K562 (cell line): ENCODE data around the gene KLF5. TPM values are rescaled to one million over a fixed set of nuclear protein-coding genes. Genes with fewer than 3 reads are reported as not detected.

Experiments used
- AFF4 ChIP-seq: sonication (generic); formaldehyde crosslinking; IDR thresholded peaks from 2 replicates; pipeline ENCODE4 v1.8.0; 2023; ENCODE audit warnings: mild to moderate bottlenecking, missing genetic modification reagents
- BHLHE40 ChIP-seq: IDR thresholded peaks from 2 replicates; pipeline ENCODE4 v1.6.1; 2011; ENCODE audit warnings: low read length, improper control_type of control experiment
- CTCF ChIP-seq, 3 experiments: IDR thresholded peaks in 2 of 3; conservative IDR thresholded peaks in 1 of 3; 2 replicates each; pipeline ENCODE4 v1.5.1; 2011 to 2012; ENCODE audit warnings: low read length in 3 of 3, mild to moderate bottlenecking in 3 of 3, control low read depth in 2 of 3, improper control_type of control experiment in 1 of 3, inconsistent platforms in 1 of 3, low read depth in 1 of 3, mixed read lengths in 1 of 3, moderate library complexity in 1 of 3; ENCODE audit not compliant: insufficient read depth in 2 of 3
- MTA1 ChIP-seq: fragments of 450-650 bp; IDR thresholded peaks from 2 replicates; pipeline ENCODE4 v1.6.1; 2017; ENCODE audit warnings: borderline replicate concordance
- PHF8 ChIP-seq: fragments of 200-600 bp; sonication (generic); IDR thresholded peaks from 2 replicates; pipeline ENCODE4 v1.6.1; 2012; ENCODE audit warnings: mixed run types, mild to moderate bottlenecking, inconsistent platforms, low read length, moderate library complexity, borderline replicate concordance
- RCOR1 ChIP-seq, 2 experiments: IDR thresholded peaks; 2 replicates each; pipeline ENCODE4 v1.6.1; 2012; ENCODE audit warnings: low read depth in 2 of 2, low read length in 2 of 2, borderline replicate concordance in 1 of 2, improper control_type of control experiment in 1 of 2
- SRSF9 ChIP-seq: fragments of 200-400 bp; formaldehyde crosslinking; IDR thresholded peaks from 2 replicates; pipeline ENCODE4 v1.6.1; 2017; ENCODE audit warnings: low read depth, low read length, borderline replicate concordance
- TARDBP ChIP-seq: fragments of 450-650 bp; IDR thresholded peaks from 2 replicates; pipeline ENCODE4 v1.6.1; 2016
- ZC3H4 ChIP-seq: sonication (generic); formaldehyde crosslinking; IDR thresholded peaks from 2 replicates; pipeline ENCODE4 v1.9.0; 2021; ENCODE audit warnings: missing genetic modification reagents, borderline replicate concordance
- ZNF445 ChIP-seq: fragments of 250-450 bp; sonication (Bioruptor Pico); IDR thresholded peaks from 2 replicates; pipeline ENCODE4 v1.4.0; 2020; ENCODE audit warnings: low read depth, mild to moderate bottlenecking, moderate library complexity
- ZNF512 ChIP-seq: IDR thresholded peaks from 2 replicates; pipeline ENCODE4 v1.6.1; 2016; ENCODE audit warnings: missing genetic modification characterization, missing compliant biosample characterization
- ZNF740 ChIP-seq, 3 experiments: fragments of 200-800 bp in 1 of 3; sonication (Bioruptor generic) in 1 of 3; sonication (generic) in 1 of 3; formaldehyde crosslinking in 1 of 3; IDR thresholded peaks; 2 replicates each; pipeline versions ENCODE4 v1.6.1 to v1.8.0; 2016 to 2022; ENCODE audit warnings: mild to moderate bottlenecking in 2 of 3, missing compliant biosample characterization in 2 of 3, missing genetic modification characterization in 2 of 3, missing genetic modification reagents in 1 of 3
- polyA plus RNA-seq, 8 experiments: library from polyadenylated mRNA; depleted of rRNA in 4 of 8; stranded (reverse) in 5 of 8; unstranded in 3 of 8; fragments of >200 nt; fragmentation: Nextera tagmentation in 2 of 8; fragmentation: Illumina TruSeq in 1 of 8; extraction: Ambion mirVana in 2 of 8; extraction: Trizol in 1 of 8; gene quantifications; 2 replicates each; pipeline versions ENCODE4 v1.2.1 to v1.2.3, GENCODE V29; 2011 to 2014; ENCODE audit warnings: inconsistent platforms in 1 of 8, missing spikeins in 1 of 8
- total RNA-seq, 7 experiments: library from RNA; depleted of rRNA in 6 of 7; stranded (reverse); fragments of >200 nt in 6 of 7; fragmentation: Illumina TruSeq in 2 of 7; extraction: Trizol in 2 of 7; gene quantifications; 2 replicates each; pipeline versions ENCODE4 v1.2.1 to v1.2.3, GENCODE V29; 2011 to 2021; ENCODE audit warnings: low replicate concordance in 1 of 7

KLF5 gene
- total and polyA plus RNA-seq, 9 of the 15 experiments (the other 6 are each of a cell fraction or from before 2014, with no cell fraction given): 0.17 to 1.0 (median 0.36) TPM

GRCh38 chr13:73059460-73060250, 850 bp downstream of the KLF5 start (continued):
- TF ChIP-seq AFF4 (no peak), RCOR1 (IDR thresholded peaks at IDR 0.05; ENCODE audit: borderline replicate concordance in 1 of 2, low read depth in 2 of 2, low read length in 2 of 2) (no peak), SRSF9 (no peak), PHF8 (peak; percentile 7; the same call in 1 of the 2 replicates), ZNF445 (no peak), TARDBP (no peak), ZC3H4 (CRISPR knock-in tag) (no peak), CTCF (IDR thresholded peaks at IDR 0.05 in 2 of 3, conservative IDR thresholded peaks at IDR 0.05 in 1 of 3; ENCODE audit: insufficient read depth in 2 of 3, low read depth in 1 of 3, low read length in 3 of 3) (peak in 2 of 3 experiments; percentile 22 to 45; a peak in 1 of 6 replicates), ZNF740 (CRISPR knock-in tag; IDR thresholded peaks at IDR 0.05) (no peak), ZNF740 (tag; IDR thresholded peaks at IDR 0.05) (no peak), MTA1 (no peak), ZNF512 (tag) (no peak), BHLHE40 (no peak)
